HG03159 (cell line): ENCODE results near the gene UCP3.
A peak's percentile ranks its signal among the peaks of the same experiment; 100 is the strongest.

Experiments
- ATAC-seq: cut with Tn5 transposase; IDR thresholded peaks from one replicate; pipeline ENCODE4 v1.9.1; 2021; ENCODE audit warnings: mild to moderate bottlenecking, moderate library complexity; ENCODE audit not compliant: unreplicated experiment

UCP3 gene, protein sequence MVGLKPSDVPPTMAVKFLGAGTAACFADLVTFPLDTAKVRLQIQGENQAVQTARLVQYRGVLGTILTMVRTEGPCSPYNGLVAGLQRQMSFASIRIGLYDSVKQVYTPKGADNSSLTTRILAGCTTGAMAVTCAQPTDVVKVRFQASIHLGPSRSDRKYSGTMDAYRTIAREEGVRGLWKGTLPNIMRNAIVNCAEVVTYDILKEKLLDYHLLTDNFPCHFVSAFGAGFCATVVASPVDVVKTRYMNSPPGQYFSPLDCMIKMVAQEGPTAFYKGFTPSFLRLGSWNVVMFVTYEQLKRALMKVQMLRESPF

DNA sequence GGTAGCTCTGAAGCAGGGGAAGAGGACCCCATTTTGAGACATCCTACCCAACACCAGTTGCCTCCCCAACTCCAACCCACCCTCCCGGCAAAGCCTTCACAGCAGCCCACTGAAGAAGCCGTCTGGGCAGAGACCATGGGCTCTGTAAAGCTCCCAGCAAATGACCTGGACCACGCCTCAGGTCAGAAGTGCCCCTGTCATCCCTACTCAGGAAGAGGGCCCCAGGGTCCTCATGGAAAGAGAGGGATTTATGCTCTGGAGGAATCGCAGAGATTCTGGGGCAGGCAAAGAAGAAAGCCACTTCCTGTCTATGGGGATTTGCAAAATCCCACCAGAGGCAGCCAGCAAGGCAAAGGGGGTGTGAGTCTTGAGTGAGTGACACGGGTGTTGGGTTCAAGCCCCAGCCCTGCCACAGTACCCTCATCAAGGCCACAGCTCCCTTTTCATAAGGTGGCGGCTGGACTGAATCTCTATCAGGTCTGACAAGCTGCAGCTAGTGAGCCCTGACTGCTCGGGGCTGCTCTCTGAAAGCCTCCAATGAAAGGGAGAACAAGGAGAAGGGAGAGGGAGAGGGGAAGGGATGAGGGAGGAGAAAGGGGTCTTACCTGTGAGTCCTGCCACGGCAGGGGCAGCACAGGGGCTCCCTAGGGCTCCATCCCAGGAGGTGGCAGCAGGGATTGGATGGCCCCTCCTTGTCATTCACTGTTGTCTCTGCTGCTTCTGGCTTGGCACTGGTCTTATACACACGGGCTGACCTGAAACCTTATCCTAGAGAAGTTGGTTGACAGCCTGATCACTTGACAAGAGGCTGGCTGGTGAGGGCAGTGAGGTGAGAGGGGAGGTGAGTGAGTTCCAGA lies at the start of gene UCP3:
Gene UCP3 (minus strand): TSS at position 713 of the 857 bp plus-strand sequence. CDS start 2,043 bp downstream, outside the sequence.
- no peak for ATAC-seq

GRCh38 chr11:74057249-74058151 lies 48.6 kb upstream of the UCP3 start:
- ATAC-seq, result no peak

DNA sequence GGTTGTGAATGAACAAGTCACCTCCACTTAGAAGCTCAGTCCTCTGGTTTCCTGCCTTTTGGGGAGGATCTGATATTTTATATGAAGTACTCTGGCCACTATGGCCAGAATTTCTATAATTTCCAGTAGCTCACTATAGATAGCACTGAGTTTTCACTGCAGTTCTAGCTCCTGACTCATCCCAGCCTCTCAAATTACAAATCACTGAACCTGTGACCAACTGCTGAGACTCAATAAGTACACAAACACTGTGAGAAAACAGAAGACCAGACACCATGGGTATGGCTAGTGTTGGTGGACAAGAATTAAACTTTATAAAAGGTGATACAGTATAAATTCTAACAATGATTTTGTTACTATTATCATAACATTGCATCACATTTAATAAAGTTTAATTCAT lies 47.1 kb upstream of the UCP3 start:
- no peak for ATAC-seq

GRCh38 chr11:74050465-74050864 lies 41.6 kb upstream of the UCP3 start:
- ATAC-seq, result no peak

DNA sequence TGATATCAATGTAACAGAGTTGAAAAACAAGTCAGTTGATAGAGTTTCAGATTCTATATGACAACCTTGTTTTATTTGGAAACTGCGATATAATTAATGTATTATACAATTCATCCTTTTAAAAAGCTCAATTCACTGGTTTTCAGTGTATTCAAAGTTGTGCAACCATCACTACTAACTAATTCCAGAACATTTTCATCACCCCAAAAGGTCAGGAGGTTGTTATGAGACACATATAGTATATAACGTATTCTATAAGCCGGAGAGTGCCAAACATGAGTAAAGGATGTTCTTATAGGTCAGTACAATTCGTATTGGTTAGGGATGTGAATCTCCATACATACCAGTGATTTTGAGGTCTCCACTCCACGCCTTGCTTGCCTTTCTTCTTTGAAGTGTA lies 40.1 kb upstream of the UCP3 start:
- no peak for ATAC-seq

DNA sequence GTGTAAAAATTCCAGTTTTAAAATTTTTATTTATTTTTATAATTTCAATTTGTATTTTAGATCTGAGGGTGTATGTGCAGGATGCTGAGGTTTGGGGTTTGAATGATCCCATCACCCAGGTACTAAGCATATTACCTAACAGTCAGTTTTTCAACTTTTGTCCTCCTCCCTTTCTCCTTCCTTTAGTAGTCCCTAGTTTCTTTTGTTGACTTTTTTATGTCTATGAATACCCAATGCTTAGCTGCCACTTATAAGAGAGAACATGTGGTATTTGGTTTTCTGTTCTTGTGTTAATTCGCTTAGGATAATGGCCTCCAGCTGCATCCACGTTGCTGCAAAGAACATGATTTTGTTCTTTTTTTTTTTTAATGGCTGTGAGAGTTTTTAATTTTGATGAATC lies 35.7 kb upstream of the UCP3 start:
- ATAC-seq, result no peak

DNA sequence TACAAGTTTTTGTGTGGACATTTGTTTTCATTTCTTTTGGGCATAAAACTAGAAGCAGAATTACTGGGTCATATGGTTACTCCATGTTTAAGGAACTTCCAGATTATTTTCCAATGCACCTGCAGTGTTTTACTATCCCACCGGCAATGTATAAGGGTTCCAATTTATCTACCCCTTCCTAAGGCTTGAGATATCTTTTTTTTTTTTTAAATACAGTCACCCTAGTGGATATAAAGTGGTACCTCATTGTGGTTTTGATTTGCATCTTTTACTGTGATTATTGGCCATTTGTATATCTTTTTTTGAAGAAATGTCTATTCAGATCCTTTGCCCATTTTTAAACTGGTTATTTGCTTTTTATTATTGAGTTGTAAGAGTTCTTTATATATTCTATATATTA lies 34.6 kb upstream of the UCP3 start:
- ATAC-seq, result no peak

DNA sequence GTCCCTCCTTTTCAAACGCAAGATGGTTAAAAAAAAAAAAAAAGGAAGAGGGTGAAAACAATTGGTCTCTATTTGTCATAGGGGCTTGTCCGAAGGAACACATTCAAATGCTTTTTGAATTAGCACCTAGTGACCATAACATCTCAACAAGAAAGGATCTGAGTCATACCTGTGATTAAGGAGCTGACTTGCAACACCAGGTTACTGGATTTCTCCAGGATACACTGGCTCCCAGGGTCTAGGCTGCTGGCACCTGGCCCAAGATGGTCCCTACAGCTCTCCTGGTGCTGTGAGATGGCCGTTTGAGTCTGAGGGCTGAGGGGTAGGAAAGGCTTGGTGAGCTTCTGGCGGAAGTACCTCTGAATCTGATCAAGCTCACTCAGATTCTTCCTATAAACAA lies 28.4 kb upstream of the UCP3 start:
- no peak for ATAC-seq

DNA sequence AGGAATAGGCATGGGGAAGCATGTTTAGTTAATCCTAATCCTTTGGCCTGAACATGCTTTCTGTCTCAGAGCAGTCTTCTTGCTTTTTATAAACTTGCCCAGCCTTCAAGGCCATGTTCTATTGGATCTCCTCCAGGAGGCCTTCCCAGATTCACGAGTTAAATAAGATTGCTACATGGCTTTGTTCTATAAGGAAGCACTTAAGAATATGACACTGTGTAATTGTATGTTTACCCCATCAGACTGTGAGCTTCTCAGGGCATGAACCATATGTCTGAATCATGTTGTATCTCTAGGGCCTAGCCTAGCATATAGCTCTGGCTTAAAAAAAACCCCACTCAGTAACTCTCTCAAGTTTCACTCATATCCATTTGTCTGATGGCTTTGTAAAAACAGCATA lies 26.4 kb upstream of the UCP3 start:
- ATAC-seq, result no peak

DNA sequence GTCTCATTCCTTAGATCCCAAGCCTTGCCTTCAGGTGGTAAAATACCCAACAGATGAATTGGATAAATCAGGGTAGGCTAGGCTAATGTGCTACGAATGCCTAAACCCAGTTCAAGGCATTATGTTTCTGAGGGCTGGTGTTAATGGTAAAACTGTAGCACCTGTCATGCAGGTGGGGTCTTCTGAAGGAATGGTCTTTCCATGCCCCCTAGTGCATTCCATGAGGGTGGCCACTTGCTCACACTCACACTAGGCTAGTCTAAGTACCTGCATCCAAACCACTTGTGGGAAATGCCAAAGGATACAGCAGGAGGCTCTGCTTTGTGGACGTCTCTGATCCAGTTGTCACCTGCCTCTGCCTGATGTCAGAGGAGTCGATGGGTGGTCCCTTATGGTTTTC lies 24.2 kb upstream of the UCP3 start:
- no peak for ATAC-seq

DNA sequence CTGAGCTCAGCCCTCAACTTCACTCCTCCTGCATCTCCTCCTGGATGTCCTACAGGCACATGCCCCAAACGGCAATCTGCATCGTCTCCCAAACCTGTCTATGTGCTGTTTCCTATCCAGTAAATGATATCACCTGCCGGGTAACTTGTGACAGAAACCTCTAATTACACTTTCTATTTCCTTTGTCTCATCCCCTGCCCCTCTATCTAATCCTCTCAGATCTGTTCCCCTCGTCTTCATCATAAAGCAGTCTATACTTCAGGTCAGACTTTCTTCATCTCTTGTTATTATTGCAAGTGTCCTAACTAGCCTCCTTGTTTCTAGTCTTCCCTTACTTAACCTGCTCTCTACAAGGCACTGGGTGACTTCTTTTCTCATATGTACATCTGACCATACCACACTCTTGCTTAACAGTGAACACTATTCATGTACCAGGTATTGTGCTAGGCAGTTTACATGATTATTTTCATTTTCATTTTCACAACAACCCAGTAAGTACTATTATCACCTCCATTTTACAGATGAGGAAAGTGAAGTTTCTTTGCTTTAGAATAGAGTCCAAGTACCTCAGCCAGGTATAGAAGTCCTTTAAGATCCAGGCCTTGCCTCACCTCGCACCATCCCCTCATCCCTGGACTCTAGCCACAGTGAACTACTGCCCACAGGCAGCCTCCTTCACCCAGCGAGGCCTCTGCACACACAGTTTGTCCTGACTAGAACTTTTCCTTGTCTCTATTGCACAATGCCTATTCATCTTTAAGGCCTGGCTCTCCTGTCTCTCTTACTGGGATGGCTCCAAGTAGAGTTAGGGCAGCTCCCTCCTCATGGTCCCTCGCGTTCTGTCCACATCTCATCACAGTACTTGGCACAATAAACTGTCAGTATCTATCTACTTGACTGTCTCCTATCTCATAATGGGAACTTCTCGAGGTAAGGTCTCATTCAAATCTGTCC lies 22.1 kb upstream of the UCP3 start:
- no peak for ATAC-seq

DNA sequence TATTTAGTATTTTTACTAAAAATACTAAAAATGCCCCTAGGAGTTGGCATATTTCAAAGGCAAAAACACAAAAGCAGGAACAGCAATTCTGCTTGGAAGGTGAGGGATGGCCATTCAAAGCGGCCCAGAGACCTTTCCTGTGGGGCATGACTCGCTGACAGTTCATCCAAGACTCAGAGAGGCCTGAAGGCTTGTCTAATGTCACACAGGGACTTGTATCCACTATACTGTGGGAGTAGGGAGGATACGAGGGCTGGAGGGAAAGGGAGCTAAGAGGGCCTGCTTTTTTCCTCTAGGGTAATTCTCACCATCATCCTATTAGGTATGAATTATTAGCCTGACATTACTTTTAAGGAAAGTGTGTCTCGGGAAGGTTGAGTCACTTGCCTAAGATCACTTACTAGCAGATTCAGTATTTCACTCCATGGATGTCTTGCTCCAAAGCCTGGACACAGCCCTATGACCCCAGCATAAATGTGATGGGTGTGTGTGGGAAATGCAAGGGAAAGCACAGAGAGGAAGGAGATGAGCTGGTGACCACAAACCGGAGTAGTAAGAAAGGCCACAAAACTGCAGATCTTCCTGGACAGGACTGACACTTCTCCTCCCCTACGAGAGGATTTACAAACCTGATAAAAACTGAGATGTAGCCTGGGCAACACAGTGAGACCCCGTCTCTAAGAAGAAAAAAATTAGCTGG lies 16.7 kb upstream of the UCP3 start:
- no peak for ATAC-seq

DNA sequence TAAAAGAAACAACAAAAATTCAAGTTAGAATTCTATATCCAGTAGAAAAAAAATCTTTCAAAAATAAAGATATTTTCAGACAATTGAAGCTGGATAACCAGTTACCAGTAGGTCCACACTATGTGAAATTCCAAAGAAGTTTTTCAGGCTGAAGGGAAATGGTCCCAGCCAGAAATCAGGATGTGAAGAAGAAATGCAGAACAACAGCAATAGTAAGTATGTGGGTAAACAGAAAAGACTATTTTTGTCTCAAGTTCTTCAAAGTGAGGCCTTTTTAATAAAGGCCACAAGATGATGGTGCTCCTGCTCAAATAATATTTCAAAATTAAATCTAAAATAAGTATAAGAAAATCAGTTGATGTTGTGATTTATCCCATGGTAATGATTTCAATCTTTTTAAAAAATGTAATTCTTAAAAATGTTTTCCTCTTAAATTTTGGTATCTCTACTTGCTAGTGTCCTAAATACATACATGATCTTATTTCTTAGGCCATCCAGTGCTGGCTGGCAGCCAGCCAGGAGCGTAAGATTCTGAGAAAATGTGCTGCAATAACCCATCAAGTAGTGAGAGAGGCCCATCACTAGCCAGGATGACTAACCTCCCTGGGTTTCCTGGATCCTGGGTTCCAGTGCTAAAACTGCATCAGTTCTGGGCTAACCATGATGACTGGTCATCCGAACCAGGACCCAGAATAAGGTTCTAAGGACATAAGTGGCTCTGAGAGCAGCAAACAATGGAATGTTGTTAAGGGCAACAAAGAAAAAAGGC lies 15.6 kb upstream of the UCP3 start:
- ATAC-seq, result no peak

- ATAC-seq, result no peak
Observed at GRCh38 chr11:74023276-74023675, 14.4 kb upstream of the UCP3 start.

DNA sequence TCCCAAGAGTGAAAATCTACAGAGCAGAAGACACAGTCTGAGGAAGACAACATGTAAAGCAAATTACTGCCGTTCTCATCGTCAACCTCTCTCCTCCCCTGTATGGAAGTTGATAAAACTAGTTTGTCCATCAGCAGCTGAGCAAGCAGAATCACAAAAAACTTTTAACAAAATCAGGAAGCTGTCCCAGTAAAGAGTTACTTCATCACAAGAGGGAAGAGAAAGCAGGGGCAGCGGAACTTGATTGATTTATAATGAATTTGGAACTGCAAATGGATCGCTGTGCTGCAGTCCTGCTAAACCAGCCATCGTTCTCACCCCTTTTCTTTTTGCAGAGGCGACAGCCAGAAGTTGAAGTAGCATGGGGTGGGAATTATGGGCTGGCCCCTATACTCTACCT lies 13.7 kb upstream of the UCP3 start:
- ATAC-seq, result no peak

DNA sequence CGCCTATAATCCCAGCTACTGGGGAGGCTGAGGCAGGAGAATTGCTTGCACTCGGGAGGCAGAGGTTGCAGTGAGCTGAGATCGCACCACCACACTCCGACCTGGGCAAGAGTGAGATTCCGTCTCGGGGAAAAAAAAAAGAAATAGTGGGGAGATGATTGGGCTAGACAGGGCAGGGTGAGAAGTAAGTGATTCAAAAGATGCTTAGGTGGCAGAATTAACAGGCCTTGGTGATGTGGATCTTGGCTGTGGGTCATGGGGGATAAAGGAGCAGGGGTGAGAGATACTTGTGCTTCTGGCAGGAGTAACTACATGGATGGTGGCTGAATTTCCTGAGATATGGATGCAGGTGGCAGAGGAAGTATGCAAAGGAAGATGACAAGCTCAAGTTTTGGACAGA lies 13.1 kb upstream of the UCP3 start:
- ATAC-seq, result no peak

- peak; percentile 61 for ATAC-seq
Observed at GRCh38 chr11:74020539-74020938, 11.7 kb upstream of the UCP3 start.

DNA sequence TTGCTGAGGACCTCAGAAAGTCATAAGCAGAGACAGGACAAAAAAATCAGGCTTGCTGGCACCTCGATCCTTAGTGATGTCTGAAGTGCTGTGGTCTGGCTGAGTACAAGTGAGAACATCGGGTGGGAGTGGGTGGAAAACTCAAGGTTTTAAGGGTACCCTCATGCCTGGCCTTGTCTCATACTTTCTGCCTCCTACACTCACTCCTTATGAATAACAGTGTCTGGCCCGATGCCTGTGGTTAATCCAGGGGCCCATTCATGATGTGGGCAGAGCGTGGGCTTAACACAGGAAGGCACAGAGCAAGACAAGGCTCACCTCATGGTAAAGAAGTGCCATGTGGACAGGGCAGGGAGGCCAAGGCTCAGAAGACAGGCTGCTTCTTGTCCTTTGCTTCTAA lies 11.0 kb upstream of the UCP3 start:
- no peak for ATAC-seq
